Activated gamma-delta T cell (primary cell): ENCODE results near the gene ECSIT.

Experiments used
- DNase-seq: peaks from one replicate; lab custom pipeline; 2025; lab: John Stamatoyannopoulos, UW

The ECSIT gene

DNA sequence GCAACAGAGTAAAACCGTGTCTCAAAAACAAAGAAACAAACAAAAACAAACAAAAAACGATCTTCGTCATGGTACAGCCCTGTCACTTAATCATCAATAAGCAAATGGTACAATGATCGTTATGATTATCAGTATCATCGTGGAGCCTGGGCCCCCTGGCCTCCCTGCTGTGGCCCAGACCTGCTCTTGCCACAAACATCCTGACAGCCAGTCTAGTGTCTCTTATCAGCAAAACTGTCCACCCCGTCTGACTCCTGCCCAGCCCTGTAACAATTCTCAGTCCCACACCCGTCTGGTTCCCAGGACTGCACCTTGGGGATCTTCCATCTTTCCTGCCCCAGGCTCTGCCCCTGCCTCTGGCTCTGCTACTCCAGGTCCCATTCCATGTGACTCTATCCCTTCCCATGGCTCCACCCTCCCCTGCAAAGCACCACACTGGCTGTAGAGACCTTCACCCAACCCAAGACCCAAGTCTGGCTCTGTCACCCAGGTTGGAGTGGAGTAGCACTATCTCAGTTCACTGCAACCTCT is 29.0 kb downstream of the ECSIT start:
- DNase-seq: no peak

DNA sequence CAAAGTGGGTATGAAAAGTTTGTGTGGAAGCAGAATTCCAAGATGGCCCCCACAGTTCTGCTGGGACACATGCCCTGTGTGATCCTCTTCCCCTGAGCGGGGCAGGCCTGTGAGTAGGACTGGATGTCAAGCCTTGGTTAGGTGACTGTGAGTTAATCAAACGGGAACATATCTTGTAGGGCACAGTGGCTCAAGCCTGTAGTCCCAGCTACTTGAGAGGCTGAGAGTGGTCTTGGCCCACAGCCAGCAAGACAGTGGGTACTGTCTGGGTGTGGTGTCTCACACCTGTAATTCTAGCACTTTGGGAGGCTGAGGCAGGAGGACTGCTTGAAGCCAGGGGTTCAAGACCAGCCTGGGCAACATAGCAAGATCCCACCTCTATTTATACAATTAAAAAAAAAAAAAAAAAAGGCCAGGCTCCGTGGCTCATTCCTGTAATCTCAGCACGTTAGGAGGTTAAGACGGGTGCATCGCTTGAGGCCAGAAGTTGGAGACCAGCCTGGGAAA is 29.7 kb downstream of the ECSIT start:
- DNase-seq: no peak

DNA sequence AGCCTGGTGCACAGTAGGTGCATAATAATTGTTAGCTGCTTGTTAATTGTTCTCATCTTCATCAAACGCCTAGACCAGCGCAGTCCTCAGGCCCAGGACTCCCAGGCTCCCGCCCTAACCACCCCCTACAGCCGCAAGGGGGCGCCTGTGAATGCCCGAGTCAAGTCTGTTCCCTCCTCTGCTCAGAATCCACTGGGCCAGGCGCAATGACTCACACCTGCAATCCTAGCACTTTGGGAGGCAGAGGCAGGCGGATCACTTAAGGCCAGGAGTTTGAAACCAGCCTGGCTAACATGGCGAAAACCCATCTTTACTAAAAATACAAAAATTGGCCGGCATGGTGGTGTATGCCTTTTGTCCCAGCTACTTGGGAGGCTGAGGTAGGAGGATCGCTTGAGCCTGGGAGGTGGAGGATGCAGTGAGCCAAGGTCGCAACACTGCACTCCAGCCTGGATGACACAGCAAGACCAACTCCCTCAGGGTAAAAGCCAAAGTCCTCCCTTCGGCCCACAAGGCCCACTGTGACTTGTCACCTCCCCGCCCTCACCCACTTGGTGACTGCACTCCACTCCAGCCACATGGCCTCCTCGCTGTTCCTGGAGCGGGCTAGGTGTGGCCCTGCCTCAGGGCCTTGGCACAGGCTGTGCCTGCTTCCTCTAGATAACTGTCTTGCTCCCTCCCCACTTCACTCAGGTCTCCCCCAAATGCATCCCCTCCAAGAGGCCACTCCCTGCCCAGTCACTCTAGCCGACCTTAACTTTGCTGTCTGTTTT is 32.4 kb downstream of the ECSIT start:
- no peak for DNase-seq

DNA sequence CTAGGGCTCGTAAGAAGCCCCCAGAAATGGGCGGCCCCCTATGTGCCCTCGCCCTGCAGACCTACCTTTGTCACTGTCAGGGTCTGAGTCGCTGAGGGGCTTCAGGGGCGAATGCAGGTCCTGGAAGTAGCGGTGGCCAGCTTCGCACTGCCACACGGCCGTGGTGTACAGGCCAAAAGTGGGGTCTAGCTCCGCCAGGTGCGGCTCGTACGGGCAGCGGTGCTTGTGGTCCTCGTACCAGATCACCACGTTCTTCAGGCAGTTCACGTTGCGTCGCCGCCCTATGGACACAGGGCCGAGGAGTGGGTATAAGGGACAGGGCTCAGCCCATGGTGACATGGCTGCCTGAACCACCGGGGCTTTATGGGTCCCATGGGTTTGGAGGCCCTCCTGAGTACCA is 33.0 kb downstream of the ECSIT start:
- DNase-seq: no peak

DNA sequence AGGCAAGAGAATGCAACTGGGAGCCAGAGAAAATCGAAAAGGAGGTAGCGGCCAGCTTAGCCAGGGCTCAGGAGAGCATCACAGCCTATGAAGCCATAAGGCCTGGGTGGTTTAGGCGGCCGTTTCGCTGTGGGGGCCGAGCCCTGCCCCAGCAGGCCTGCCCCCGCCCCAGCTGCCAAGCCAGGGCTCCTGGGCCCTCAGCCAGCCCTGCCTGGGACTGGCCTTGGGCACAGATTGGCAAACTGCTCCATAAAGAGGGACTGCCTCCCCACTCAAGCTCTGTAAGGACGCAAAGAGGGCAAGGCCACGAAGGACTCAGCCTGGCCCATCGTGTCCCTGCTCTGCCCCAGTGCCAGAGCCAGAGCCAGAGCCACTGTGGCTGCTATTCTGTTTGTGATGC is 33.5 kb downstream of the ECSIT start:
- DNase-seq: no peak

DNA sequence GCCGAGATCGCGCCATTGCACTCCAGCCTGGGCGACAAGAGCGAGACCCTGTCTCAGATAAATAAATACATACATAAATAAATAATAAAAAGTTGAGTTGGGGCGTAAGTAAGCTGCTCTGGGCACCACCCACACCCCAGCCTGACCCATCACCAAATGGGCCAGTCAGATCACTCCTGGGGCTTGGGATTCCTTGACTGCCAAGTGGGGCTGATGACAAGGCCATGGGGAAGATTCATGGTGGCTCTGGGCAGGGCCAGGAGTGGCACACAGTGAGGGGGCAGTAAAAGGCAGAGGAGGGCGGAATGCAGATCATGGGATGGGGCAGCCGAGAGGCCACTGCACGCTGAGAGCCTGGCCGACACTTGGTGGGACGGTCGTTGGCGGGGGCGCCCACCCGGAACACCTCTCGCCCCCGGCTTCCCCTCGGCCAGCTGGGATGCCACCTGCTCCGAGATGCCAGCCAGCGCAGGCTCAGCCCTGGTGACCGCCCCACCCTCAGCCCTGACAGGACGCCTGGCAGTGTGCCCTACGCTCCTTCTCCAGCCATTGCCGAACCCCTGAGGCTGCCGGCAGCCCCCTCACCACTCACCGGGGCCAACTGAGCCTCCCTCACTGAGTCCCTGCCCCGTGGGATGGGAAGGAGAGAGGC is 34.2 kb downstream of the ECSIT start:
- DNase-seq: no peak

DNA sequence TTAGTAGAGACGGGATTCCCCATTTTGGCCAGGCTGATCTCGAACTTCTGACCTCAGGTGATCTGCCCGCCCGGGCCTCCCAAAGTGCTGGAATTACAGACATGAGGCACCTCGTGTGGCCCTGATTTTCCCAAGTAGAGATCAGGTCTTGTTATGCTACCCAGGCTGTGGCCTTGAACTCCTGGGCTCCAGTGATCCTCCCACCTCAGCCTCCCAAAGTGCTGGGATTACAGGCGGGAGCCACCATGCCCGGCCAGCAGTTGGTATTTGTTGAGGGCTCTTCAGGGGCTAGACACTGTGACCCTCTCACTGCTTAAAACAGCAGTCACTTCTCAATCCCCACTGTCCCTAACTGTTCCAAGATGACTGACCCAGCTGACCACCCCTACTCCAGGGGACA is 39.6 kb downstream of the ECSIT start:
- DNase-seq: no peak

DNA sequence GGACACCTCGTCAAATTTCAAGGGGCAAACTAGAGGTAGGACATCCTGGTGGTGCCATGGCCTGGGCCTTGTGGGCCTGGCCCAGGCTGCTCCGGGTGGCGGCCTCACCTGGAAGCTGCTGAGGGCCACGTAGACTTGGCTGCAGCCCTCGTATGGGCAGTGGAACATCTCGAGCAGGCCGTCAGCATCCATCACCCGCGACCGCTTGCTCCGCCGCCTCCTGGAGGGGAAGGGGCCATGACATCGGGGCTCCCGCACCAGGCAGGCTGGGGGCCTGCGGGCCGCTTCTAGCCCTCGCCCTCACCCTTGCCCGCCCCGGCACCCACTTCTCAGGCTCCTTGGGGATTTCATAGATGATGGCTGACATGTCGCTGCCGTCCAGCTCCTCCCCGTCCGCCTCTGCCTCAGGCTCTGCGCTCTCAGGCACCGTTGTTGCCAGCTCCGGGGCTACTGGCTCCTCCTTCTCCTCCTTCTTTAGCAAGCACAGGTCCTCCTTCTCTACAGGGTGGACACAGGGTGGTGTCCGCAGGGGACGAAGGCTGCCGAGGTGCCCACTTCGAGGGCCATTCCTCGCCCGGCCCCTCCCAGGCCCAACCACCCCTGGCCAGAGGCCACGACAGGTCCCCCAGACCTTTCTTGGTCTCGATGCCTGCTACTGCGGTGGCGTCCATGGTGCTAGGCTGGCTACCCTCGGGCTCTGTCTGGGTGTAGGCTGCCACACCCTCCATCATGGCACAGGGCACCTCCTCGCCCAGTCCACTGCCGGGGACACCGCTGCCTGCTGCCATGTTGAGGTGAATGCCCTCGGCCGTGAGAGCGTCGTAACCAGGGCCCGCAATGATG is 42.1 kb downstream of the ECSIT start:
- DNase-seq: no peak

DNA sequence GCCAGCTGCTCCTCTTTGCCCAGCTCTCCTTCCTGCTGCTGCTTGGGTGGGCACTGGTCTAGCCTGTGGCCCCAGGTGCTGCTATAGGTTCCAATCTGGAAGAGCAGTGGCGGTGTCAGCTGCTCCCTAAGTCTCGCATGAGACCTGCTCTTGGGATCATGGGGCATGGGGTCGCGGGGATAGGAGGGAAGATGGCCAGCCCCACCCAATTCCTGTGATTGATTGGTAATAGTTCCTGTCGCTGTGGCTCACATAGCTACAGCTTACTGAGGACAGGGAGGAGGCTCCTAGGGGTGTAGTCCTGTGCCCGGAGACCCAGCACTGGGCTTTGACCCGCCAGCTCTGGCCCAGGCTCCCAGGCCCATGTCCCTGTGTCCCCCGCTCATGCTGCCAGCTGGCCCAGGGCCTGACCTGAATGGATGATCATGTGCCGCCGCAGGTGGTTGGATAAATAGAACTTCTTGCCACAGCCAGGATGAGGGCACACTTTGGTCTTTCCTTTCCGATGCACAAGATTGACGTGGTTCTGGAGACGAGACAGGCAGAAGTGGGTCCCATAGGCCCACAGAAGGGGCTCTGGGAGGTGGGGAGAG is 43.6 kb downstream of the ECSIT start:
- no peak for DNase-seq

DNA sequence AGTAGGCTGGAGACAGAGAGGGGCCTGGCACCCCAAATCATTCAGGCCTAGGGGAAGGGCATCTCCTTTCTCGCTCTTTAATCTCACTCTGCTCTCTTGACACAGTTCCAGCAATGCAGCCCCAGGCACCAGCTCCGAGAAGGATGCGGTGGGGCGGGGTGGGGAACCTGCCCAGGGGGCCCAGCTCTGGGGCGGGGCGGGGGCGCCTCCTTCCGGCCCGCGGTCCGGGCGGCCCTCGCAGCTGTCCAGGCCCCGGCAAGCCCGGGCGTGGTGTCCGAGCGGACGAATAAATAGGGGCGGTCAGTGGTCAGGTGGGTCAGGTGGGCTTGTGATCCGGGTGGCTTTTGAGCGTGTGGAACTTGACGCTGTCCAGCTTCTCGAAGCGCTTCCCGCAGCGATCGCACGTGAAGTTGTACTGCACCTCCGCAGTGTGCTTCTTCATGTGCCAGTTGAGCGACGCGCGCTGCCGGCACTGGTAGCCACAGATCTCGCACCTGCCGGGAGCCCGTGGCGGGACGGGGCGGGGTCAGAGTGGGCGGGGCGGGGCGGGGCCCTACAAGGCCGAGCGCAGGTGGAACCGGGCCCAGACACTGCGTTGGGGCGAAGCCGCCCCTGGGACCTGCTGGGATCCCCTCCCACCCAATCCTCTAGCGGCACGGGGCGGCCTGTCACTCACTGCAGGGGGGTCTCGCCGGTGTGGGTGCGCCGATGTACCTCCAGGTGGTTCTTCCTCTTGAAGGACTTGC is 45.4 kb downstream of the ECSIT start:
- DNase-seq: no peak

DNA sequence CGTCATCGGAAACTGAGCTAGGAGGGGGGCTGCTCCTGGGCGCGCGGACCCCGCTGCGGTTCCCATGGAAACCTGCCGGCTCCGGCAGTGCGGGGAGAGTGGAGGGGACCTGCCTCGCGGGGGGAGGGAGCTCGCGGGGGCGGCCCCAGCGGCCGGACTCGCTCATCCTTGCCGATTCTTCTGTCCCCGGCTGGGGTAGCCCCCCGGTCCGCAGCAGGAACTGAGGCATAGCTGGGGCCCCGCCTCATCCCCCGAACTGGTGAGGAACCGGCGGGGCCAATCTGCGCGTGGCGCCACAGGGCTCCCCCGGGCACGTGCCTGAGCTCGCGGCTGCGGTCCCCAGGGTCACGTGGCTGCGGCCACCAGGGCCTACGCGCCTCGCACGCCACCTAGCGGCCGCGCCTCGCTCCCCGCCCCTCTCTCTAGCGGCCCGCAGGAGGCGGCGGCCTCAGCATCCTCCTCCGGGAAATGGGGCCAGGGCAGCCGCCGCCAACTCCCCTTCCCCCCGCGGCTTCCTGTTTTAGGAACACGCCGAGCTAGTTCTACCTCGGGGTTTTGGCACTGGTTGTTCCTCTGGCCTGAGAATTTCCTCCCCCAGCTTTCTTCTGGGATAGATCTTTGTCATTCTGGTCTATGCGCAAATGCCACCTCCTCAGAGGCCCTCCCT is 46.4 kb downstream of the ECSIT start:
- DNase-seq: peak; percentile 82

DNA sequence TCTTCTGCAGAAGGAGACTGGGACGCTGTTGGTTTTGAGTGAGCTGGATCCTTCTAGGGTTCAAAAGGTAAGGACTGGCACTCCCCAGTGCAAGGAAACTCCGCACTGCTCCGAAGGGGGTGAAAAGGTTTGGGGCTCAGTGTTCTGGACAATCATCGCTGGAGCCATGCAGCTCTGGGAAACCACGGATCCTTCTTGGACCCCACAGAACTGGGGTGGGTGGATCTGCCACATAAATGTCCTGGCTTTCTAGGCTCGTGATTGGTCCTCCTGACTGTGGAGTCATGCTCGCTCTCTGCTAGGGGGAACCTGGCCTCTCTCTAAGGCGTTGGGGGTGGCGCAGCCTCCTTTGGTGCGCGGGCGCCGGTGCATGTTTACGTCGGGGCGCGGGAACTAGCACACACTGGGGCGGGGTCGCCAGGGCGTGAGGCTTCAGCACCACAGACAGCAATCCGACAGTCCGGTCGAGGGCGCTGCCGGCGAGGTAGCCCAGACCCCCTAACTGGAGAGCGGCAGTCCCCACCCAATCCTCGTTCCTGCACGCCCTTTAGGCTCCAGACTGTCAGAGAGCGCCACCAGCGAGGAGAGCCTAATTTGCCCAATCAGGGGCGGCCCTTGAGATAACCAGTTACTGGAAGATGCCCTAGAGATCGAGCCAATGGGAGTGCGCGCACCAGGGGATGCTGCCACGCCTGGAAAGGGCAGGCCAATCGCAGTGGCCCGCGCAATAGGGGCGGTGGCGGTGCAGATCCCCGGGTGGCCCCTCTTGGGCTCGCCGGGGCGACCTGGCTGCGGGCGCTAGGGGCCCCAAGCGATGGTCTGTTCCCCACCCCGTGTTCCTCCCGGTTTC is 47.2 kb downstream of the ECSIT start:
- DNase-seq: no peak

DNA sequence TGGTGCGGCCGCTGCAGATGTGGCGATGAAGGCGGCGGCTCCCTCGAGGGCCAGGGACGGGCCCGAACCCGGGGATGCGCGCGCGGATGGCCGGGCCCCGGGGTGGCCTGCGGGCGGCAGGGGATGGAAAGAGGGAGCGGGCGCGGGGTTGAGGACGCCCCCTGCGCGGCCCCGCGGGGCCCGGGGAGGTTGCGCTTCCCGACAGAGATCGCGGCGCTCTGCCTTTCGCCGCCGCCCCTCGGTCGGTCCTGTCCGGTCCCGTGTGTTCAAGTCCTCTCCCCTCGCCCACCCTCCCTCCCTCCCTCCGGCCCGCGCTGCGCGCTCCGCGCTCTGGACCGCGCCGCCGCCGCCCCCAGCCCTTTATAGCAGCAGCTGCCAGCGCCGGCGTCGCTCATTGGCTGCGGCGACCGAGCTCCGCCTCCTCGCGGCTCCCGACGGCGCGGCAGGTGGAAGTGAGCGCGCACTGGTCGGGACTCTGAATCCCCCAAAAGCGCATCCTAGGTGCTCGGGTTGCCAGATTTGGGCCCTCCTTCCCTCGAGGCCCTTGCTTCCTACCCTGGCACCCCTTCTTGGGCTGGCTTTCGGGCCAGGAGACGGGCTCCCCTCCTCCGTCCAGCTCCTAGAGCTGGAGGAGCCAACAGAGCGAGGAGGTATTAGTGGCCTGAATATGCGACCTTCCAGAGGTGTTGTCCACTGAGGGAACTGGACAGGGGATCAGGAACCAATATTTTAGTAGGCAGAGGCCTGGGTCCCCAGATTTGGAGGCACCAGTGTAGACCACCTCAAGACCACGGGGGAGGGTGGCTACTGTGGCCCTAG is 48.0 kb downstream of the ECSIT start, which contains the start of gene ELAVL3:
TSS of gene ELAVL3 (minus strand) at position 332 of the 819 bp plus-strand sequence. CDS start 438 bp downstream, outside the sequence.
- no peak for DNase-seq

DNA sequence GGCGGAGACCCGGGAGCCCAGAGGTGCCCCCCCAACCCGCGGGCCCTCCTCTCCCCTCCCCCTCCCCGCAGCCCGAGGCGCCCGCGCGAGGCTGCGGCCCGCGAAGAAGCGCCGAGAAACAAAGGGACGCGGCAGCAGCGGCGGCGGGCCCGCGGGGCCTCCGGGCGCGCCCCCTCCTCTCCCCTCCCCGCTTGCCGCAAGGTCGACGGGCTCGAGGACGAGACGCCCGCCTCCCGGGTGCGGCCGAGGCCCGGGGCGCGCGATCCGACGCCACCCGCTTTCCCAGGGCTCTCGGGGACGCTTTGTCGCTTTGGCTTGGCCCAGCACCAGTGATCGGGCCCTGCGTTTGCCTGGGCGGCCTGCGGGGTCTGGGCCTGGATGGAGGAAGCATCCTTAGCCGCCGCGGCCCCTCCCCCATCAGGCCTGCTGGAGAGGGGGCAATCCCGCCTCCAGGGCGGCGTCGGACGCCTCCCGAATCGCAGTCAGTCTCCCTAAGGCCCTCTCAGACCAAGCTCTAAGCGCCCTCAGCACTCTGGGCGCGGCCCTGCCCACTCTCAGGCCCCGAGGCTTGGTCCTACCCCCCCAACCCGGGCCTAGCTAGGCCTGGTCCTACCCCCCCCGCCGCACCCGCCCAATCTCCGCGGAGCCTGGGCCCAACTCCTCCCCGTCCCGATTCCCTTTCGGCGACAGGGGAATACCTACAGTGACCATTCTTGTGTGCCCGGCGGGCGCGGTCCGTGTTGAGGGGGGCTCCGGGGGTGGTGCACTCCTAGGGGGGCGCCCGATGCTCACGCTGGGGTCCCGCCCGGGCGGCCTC is 48.8 kb downstream of the ECSIT start:
- no peak for DNase-seq

DNA sequence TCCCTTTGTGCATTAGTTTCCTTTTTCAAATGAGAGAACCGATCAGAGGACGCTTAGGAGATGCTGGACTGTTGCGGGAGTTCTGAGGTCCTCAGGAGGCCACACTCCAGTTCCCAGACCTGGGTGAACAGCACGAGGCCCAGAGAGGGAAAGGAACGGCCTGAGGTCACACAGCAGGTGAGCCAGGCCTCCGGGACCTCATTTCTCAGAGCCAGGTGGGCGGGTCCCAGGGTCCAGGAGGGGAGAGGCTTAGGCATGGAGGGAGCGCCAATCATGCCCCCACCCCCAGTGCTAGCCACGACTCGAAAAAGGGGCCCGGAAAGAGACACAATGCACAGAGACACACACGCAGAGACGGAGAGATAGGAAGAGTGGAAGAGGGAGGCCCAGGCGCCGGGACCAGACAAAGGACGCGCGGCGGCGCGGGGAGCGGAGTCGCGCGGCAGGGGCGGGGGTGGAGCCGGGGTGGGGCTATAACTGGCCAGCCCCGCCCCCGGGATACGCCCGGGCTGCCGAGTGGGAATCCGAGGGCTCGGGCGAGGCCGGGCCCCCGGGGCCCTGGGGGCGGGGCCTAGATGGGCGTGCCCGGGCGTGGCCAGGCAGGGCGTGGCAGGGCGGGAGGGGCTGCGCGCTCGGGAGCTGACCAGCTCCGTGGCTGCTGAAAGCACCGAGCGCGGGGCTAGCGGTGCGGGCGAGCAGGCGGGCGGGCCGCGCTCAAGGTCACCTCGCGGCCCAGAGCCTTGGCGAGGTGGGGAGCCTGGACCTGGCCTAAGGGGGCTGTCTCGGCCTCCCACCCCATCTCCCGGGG is 49.6 kb downstream of the ECSIT start:
- DNase-seq: no peak

DNA sequence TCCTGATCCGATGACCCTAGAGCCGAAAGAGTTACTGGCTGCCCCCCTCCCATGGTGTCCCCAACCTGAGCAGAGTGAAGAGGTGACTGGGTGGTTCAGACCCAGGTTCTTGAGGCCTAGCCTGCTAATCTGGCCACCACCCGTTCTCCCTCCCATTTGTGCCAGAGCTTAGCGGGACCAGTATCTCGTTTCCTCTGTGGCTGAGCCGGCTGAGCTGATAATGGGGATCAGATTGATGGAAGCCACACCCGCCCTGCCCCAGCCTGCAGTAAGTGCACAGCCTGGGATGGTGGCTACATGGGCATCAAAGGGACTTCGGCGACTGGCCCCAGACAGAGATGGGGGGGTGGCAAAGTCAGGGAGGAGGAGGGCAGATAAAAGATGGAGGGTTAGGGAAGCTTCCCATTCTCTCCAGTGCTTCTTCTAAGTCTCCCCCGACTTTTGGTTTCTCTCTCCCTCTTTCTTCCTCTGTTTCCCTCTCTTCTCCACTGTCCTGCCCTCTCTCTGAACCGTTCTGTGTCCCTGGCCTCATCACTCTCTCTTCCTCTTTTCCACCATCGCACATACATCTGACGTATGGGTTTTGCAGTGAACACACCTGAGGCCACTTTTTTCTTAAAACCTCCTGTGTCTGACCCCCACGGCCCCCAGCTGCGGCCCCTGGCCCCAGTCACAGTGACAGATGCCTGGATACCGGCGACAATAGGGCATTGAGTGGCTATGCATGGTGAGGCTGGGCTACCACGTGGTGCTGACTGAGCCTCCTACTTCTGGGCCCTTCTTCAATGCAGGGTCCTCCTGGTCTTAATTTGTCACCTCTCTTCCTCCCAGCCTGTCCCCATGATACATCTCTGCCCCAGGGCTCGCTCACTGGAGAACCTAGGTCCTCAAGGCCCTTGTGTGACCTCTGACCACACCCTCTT is 50.5 kb downstream of the ECSIT start:
- DNase-seq: no peak
